Measurements from ENCODE around the gene C16orf92.

DNA sequence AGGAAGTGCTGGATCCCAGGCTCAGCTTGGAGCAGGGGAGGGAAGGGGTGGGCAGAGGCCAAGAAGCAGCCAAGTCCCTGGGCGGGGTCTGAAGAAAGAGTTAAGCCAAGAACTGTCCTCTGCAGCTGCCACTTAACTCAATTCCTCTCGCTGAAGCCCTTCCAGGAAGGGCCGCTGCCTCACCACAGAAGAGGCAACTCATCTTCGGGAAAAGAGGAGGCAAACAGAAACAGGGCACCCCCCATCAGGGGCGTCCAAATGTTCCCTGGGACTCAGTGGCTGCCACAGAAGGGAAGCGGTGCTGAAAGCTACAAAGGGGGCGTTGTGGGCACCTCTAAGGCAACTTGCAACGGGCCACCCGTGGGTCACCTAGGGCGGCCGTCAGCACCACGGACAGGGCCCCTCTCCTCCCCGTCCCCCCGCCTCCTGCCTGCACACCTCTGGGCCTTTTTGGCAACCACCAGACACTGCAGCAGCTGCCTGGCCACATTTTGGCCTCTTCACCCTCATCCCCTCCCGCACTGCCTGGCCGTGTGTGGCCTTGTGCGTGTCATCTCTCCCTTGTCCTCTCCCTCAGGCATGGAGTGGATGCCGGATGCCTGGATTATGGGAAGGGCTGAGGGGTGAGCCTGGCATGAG, 5.6 kb downstream of the C16orf92 start:
- no peak for TF ChIP-seq CTCF (conservative IDR thresholded peaks at IDR 0.05)
- TF ChIP-seq EZH2 (IDR thresholded peaks at IDR 0.05; ENCODE audit: low read depth) = no peak
